NB4 (cell line): Measurements from ENCODE around the gene ZFP36L1.

Source experiments
- MYC ChIP-seq: IDR thresholded peaks from 2 replicates; pipeline ENCODE4 v1.6.1; 2011; ENCODE audit warnings: low read depth, low read length
- POLR2A ChIP-seq: IDR thresholded peaks from 2 replicates; pipeline ENCODE4 v1.6.1; 2011; ENCODE audit warnings: mild to moderate bottlenecking; ENCODE audit not compliant: insufficient read length; ENCODE audit errors: extremely low read depth
- TF ChIP-seq, protein P1 (sequence below): IDR thresholded peaks from 2 replicates; pipeline ENCODE4 v1.6.1; 2011; ENCODE audit warnings: low read depth, low read length
- TF ChIP-seq, protein P2 (sequence below): IDR thresholded peaks from one replicate; pipeline ENCODE4 v1.5.1; 2012; ENCODE audit warnings: low read depth, low read length

DNA sequence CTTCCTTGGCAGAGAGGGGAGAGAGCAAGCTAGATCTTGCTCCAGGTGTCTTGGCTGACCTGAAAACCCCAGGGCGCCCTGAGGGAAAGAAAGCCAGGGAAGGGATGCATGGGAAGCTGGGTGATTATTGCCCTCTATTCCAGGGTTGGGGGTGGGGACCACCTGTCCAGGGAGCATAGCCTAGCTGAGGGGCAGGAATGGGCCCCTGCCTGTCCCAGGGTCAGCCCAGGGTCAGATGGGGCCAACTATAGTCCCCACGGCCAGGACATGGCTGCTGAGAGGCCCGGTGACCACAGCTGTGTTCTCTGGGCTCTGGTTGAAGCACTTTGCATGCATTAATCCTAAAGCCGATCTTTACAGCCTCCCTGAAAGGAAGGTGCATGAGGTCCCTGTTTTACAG is 30.1 kb upstream of the ZFP36L1 start:
- TF ChIP-seq, protein P1, sequence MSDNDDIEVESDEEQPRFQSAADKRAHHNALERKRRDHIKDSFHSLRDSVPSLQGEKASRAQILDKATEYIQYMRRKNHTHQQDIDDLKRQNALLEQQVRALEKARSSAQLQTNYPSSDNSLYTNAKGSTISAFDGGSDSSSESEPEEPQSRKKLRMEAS, result no peak
- TF ChIP-seq, protein P2, sequence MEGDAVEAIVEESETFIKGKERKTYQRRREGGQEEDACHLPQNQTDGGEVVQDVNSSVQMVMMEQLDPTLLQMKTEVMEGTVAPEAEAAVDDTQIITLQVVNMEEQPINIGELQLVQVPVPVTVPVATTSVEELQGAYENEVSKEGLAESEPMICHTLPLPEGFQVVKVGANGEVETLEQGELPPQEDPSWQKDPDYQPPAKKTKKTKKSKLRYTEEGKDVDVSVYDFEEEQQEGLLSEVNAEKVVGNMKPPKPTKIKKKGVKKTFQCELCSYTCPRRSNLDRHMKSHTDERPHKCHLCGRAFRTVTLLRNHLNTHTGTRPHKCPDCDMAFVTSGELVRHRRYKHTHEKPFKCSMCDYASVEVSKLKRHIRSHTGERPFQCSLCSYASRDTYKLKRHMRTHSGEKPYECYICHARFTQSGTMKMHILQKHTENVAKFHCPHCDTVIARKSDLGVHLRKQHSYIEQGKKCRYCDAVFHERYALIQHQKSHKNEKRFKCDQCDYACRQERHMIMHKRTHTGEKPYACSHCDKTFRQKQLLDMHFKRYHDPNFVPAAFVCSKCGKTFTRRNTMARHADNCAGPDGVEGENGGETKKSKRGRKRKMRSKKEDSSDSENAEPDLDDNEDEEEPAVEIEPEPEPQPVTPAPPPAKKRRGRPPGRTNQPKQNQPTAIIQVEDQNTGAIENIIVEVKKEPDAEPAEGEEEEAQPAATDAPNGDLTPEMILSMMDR, result no peak
- TF ChIP-seq POLR2A (no peak), MYC (no peak)
